Measurements from ENCODE around the gene JPH3. TPM values are rescaled to one million over a fixed set of nuclear protein-coding genes. Genes with fewer than 3 reads are reported as not detected.

Gene JPH3
- total and polyA plus RNA-seq, 7 donors = under 0.01 to 1.4 (median 0.73) TPM; not detected in 1

DNA sequence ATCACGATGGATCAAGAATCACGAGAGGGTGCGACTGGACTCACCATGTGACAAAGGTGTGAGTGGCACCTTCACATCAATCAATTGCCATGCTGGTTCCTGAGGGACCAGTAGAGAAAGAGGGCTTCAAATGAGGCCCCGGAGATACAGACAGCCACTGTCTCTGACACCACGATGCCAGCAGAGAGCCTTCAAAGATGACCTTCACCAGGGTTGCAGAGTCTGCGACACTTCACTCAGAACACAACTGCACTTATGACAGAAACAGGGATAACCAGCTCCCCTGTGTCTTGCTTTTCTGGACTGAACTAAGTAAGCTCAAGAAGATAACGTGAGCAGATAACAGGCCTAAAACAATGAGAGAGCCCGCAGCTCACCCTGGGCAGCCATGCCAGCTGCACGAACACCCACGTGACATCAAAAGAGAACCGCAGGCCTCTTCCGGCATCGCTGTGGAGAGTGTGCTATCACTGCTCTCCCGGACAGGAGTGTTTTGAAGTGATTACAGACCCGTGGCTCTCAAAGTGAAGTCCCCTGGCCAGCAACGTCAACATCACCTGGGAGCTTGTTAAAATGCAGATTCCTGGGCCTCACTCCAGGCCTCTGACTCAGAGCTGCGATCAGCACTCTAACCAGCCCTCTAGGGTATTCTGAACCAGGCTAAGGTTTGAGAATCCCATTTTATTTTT is 127.1 kb downstream of the JPH3 start:
- no peaks in the 10 kb centered on the region for H3K9me3 ChIP-seq
- 95 to 96% methylated on average over 17 of the region's 17 CpGs for whole genome bisulfite sequencing, 2 donors
- H3K36me3 ChIP-seq = peaks cover 0 to 49% (median 10%) of the 10 kb centered on the region in 4 donors
- no peak for DNase-seq
- H3K27ac ChIP-seq = no peak overlapping the region
- H3K4me3 ChIP-seq = no peak overlapping the region
- H3K27me3 ChIP-seq = no peaks in the 10 kb centered on the region
- TF ChIP-seq POLR2AphosphoS5 (IDR thresholded peaks at IDR 0.05) (no peak), CTCF (IDR thresholded peaks at IDR 0.05) (no peak), POLR2A (IDR thresholded peaks at IDR 0.05) (no peak), EP300 (IDR thresholded peaks at IDR 0.05) (no peak)
- H3K4me1 ChIP-seq = no peaks in the 10 kb centered on the region
- intact Hi-C loops (cut with DNase I) = no loop called here

GRCh38 chr16:87731607-87732006 is 129.3 kb downstream of the JPH3 start:
- no peaks in the 10 kb centered on the region for H3K27me3 ChIP-seq
- 96% methylated on average over 13 of the region's 13 CpGs for WGBS, 2 donors
- no peak for TF ChIP-seq CTCF (IDR thresholded peaks at IDR 0.05)
- no peak for TF ChIP-seq POLR2AphosphoS5 (IDR thresholded peaks at IDR 0.05)
- TF ChIP-seq EP300 (IDR thresholded peaks at IDR 0.05) = no peak
- TF ChIP-seq POLR2A (IDR thresholded peaks at IDR 0.05) = no peak
- peaks cover 0 to 53% (median 11%) of the 10 kb centered on the region in 4 donors for H3K36me3 ChIP-seq
- intact Hi-C loops (cut with DNase I) = no loop called here
- DNase-seq = no peak
- no peaks in the 10 kb centered on the region for H3K9me3 ChIP-seq
- no peak overlapping the region for H3K27ac ChIP-seq
- no peak overlapping the region for H3K4me3 ChIP-seq
- no peaks in the 10 kb centered on the region for H3K4me1 ChIP-seq

GRCh38 chr16:87733190-87733589 is 130.9 kb downstream of the JPH3 start:
- TF ChIP-seq EP300 (IDR thresholded peaks at IDR 0.05) (no peak), POLR2A (IDR thresholded peaks at IDR 0.05) (no peak), CTCF (IDR thresholded peaks at IDR 0.05) (no peak), POLR2AphosphoS5 (IDR thresholded peaks at IDR 0.05) (no peak)
- H3K4me1 ChIP-seq = no peaks in the 10 kb centered on the region
- H3K9me3 ChIP-seq = no peaks in the 10 kb centered on the region
- intact Hi-C loops (cut with DNase I) = no loop called here
- 65 to 80% methylated on average over 11 of the region's 11 CpGs for WGBS, 2 donors
- no peak for DNase-seq
- H3K27me3 ChIP-seq = no peaks in the 10 kb centered on the region
- peaks cover 0 to 47% (median 12%) of the 10 kb centered on the region in 4 donors for H3K36me3 ChIP-seq
- no peak overlapping the region for H3K4me3 ChIP-seq
- no peak overlapping the region for H3K27ac ChIP-seq

- Histone ChIP-seq H3K27ac (no peak overlapping the region), H3K4me3 (no peak overlapping the region), H3K36me3 (peaks cover 0 to 35% (median 8%) of the 10 kb centered on the region in 4 donors), H3K9me3 (no peaks in the 10 kb centered on the region), H3K4me1 (no peaks in the 10 kb centered on the region), H3K27me3 (no peaks in the 10 kb centered on the region)
- TF ChIP-seq EP300 (IDR thresholded peaks at IDR 0.05) (no peak), CTCF (IDR thresholded peaks at IDR 0.05) (no peak), POLR2A (IDR thresholded peaks at IDR 0.05) (no peak), POLR2AphosphoS5 (IDR thresholded peaks at IDR 0.05) (no peak)
- WGBS, 2 donors = 82 to 86% methylated on average over 14 of the region's 14 CpGs
- DNase-seq = no peak
- intact Hi-C loops (cut with DNase I) = no loop called here
Observed at GRCh38 chr16:87734644-87735043, 132.3 kb downstream of the JPH3 start.

Measured in sigmoid colon (tissue), 7 donors.